Measurements from ENCODE around the gene CLHC1. TPM values are rescaled to one million over a fixed set of nuclear protein-coding genes. Genes with fewer than 3 reads are reported as not detected.
A peak's percentile ranks its signal among the peaks of the same experiment; 100 is the strongest.

Gene CLHC1
- total RNA-seq, 1 donor from 2014 or later = 46.7 TPM

DNA sequence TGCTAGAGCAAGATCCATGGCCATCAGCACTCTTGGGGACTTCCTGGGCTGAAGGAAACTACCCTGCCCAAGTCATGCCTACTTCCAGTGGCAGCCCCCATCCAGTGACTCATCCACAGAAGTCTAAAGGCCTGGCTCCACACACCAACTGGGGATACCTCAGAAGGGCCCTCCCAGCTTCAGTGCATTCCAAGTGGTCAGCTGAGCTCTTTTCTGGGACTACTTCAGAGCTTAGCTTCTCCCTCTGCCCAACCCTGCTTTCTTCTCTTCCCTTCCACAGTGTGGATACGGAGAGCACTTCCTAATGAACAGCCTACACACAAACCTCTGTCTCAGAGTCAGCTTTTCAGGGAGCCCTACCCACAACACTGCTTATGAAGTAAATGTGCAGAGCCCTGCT, 66.5 kb downstream of the CLHC1 start:
- TF ChIP-seq, protein P1, sequence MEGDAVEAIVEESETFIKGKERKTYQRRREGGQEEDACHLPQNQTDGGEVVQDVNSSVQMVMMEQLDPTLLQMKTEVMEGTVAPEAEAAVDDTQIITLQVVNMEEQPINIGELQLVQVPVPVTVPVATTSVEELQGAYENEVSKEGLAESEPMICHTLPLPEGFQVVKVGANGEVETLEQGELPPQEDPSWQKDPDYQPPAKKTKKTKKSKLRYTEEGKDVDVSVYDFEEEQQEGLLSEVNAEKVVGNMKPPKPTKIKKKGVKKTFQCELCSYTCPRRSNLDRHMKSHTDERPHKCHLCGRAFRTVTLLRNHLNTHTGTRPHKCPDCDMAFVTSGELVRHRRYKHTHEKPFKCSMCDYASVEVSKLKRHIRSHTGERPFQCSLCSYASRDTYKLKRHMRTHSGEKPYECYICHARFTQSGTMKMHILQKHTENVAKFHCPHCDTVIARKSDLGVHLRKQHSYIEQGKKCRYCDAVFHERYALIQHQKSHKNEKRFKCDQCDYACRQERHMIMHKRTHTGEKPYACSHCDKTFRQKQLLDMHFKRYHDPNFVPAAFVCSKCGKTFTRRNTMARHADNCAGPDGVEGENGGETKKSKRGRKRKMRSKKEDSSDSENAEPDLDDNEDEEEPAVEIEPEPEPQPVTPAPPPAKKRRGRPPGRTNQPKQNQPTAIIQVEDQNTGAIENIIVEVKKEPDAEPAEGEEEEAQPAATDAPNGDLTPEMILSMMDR (IDR thresholded peaks at IDR 0.05; ENCODE audit: unreplicated experiment) = no peak
- Mint-ChIP-seq H3K36me3 (no peaks in the 10 kb centered on the region), H3K4me3 (no peak overlapping the region), H3K9me3 (no peaks in the 10 kb centered on the region), H3K27me3 (ENCODE audit: low read depth) (no peaks in the 10 kb centered on the region), H3K4me1 (peaks cover 33% of the 10 kb centered on the region), H3K27ac (no peak overlapping the region)
- DNase-seq (ENCODE audit: low spot score in 2 of 2, unreplicated experiment in 2 of 2) = no peak

DNA sequence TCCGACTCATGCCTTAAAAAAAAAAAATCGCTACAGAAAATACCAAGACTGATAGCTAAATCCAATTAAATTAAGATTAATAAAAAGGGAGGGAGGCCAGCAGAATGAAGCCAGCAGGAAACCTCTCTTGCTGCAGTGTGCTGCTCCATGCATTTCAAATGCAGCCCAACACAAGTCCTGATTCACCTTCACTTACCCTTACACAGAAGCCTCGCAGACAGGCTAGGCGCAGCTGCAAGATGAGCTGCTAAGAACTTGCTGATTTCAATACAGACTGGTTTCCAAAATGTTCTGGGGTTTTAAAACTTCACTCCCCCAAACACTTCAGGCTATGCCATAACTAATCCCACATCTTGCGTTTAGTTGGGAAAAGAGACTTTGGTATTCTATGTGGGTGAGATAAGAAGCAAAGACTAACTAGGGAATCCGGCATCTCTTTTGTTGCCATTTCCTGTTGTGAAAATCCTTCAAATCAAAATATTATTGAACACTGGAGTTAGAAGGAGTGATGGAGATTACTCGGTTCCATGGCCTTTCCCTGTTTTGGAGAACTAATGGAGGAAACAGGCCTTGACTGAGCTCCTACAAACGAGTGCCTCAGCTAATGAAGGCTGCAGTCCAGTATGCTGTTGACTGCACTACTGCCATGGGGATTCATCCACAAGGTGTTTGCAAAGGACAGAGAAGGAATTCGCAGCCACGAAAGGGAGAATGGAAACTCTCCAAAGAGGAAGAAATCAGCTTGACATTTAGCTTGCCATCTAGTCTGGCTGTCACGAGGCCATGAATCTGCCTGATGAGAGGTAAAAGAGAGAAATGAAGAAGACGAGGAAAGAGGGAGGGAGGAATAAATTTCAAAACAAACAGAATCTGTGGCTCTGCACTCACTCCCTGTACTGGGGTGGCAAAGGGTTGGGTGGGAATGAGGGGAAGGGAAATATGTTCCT, 67.3 kb downstream of the CLHC1 start:
- no peaks in the 10 kb centered on the region for H3K9me3 Mint-ChIP-seq
- peaks cover 33% of the 10 kb centered on the region for H3K4me1 Mint-ChIP-seq
- no peaks in the 10 kb centered on the region for H3K27me3 Mint-ChIP-seq (ENCODE audit: low read depth)
- TF ChIP-seq, protein P1 (IDR thresholded peaks at IDR 0.05; ENCODE audit: unreplicated experiment) = no peak
- DNase-seq (ENCODE audit: low spot score in 2 of 2, unreplicated experiment in 2 of 2) = no peak
- H3K4me3 Mint-ChIP-seq = no peak overlapping the region
- no peaks in the 10 kb centered on the region for H3K36me3 Mint-ChIP-seq
- H3K27ac Mint-ChIP-seq = peak overlapping the region; percentile 48

DNA sequence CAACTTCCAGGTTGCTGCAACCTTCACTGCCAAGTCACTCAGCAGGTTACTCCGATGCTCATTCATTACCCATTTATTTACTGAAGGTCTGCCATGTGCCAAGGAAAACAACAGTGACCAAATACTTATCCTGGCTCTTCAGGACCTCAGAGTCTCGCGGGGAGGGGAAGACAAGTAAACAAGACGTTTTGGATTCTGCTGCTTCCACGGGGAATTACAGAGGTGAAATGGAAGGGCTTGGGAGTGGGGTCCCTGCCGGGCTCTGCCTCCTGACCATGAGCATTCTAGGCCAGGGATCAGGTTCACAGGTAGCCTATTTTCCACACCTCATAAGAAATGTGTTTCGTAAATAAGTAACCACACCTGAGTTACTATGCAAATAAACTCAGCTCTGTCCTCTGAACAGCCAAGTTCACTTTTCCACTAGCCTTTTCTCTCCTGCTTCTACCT, 68.1 kb downstream of the CLHC1 start:
- H3K9me3 Mint-ChIP-seq = no peaks in the 10 kb centered on the region
- H3K36me3 Mint-ChIP-seq = no peaks in the 10 kb centered on the region
- no peak for DNase-seq (ENCODE audit: low spot score in 2 of 2, unreplicated experiment in 2 of 2)
- no peaks in the 10 kb centered on the region for H3K27me3 Mint-ChIP-seq (ENCODE audit: low read depth)
- H3K4me3 Mint-ChIP-seq = no peak overlapping the region
- peaks cover 33% of the 10 kb centered on the region for H3K4me1 Mint-ChIP-seq
- peak overlapping the region; percentile 48 for H3K27ac Mint-ChIP-seq
- TF ChIP-seq, protein P1 (IDR thresholded peaks at IDR 0.05; ENCODE audit: unreplicated experiment) = no peak

DNA sequence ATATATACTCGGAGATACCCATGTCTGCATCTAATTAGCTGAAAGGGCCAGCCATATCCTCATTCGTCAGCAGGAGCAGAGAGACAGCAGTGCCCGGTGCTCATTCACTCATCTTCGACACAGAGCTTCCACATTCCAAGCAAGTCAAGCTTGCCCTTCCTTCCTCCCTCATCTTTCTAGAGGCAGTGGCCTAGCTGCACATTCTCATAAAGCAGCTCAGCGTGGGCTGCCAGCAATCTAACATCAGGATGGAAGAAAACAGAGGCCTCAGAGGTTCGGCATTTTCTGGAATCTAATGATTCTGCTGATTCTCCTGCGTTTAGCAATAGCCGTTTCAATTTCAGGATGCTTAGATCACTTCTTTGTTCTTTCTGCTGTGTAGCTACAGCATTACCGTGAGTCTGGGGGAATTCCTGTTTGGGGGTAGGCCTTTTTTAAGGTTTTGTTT, 68.8 kb downstream of the CLHC1 start:
- DNase-seq (ENCODE audit: low spot score in 2 of 2, unreplicated experiment in 2 of 2) = no peak
- no peaks in the 10 kb centered on the region for H3K9me3 Mint-ChIP-seq
- H3K27me3 Mint-ChIP-seq (ENCODE audit: low read depth) = no peaks in the 10 kb centered on the region
- TF ChIP-seq, protein P1 (IDR thresholded peaks at IDR 0.05; ENCODE audit: unreplicated experiment) = no peak
- H3K27ac Mint-ChIP-seq = peak overlapping the region; percentile 47
- H3K4me1 Mint-ChIP-seq = peaks cover 30% of the 10 kb centered on the region
- H3K36me3 Mint-ChIP-seq = no peaks in the 10 kb centered on the region
- no peak overlapping the region for H3K4me3 Mint-ChIP-seq

DNA sequence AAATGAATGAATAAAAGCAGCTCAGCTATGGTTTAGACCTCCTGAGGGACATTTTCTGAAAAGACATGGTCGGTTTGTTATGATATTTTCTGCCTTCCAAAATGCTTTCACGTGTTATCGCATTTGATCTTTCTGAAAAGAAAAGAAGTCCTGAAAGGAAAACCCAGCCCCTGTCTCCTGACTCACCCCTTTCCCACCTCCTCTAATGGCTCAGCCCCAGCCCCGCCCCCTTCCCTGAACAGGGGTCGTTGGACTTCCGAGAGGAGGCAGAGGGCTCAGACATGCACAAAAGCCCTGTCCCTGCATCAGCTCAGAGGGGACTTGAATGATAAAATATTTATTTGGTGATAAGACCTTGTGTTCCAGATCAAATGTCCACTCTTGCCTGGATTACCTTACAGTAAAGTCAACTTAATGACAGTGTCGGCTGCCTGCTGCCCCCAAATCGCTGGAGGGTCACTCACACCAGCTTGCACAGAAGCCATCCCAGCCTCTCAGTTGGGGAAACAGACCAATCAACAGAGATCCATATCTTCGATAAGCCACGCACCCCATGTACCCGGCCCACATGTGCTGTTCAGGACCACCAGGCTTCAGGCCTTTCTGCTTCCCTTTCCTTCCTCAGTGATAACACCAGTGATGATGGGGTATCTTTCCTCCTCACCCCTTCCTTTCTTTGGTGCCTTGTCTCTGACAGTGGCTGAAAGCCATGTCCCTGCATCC, 69.6 kb downstream of the CLHC1 start:
- H3K4me1 Mint-ChIP-seq = peaks cover 31% of the 10 kb centered on the region
- no peak overlapping the region for H3K27ac Mint-ChIP-seq
- no peak overlapping the region for H3K4me3 Mint-ChIP-seq

More for the DNA sequence above, 69.6 kb downstream of the CLHC1 start:
- H3K9me3 Mint-ChIP-seq = no peaks in the 10 kb centered on the region
- TF ChIP-seq, protein P1 (IDR thresholded peaks at IDR 0.05; ENCODE audit: unreplicated experiment) = no peak
- H3K36me3 Mint-ChIP-seq = no peaks in the 10 kb centered on the region
- H3K27me3 Mint-ChIP-seq (ENCODE audit: low read depth) = no peaks in the 10 kb centered on the region
- DNase-seq (ENCODE audit: low spot score in 2 of 2, unreplicated experiment in 2 of 2) = no peak

Measured in mesothelial cell of epicardium (in vitro differentiated cells).